GM12874 (cell line): ENCODE results near the gene NTNG2.

ENCODE experiments used
- CTCF ChIP-seq: IDR thresholded peaks from 2 replicates; pipeline ENCODE4 v1.5.1; 2011; ENCODE audit warnings: low read depth, mild to moderate bottlenecking, control low read depth, low read length, moderate library complexity; ENCODE audit not compliant: insufficient read depth

NTNG2 gene

GRCh38 chr9:132207839-132208615 is 46.2 kb downstream of the NTNG2 start:
- TF ChIP-seq CTCF = no peak

GRCh38 chr9:132209228-132209627 is 47.4 kb downstream of the NTNG2 start:
- no peak for TF ChIP-seq CTCF

- no peak for TF ChIP-seq CTCF
Measured at GRCh38 chr9:132210472-132211145, 48.8 kb downstream of the NTNG2 start.

GRCh38 chr9:132211570-132211969 is 49.7 kb downstream of the NTNG2 start:
- no peak for TF ChIP-seq CTCF

GRCh38 chr9:132214027-132214622 is 52.3 kb downstream of the NTNG2 start:
- no peak for TF ChIP-seq CTCF

- no peak for TF ChIP-seq CTCF
Measured at GRCh38 chr9:132216861-132217619, 55.2 kb downstream of the NTNG2 start.

- TF ChIP-seq CTCF = no peak
Measured at GRCh38 chr9:132218208-132218607, 56.4 kb downstream of the NTNG2 start.
